Stimulated activated CD8-positive, alpha-beta memory T cell treated with anti-CD3 and anti-CD28 coated beads, Interleukin-4, amount 100 ng/mL, for 48 hours (primary cell): Measurements from ENCODE around the gene GTF3C1.
A peak's percentile ranks its signal among the peaks of the same experiment; 100 is the strongest.

Experiments used
- DNase-seq: peaks from one replicate; pipeline ENCODE4 v3.0.0-alpha.2; 2020

Gene GTF3C1

DNA sequence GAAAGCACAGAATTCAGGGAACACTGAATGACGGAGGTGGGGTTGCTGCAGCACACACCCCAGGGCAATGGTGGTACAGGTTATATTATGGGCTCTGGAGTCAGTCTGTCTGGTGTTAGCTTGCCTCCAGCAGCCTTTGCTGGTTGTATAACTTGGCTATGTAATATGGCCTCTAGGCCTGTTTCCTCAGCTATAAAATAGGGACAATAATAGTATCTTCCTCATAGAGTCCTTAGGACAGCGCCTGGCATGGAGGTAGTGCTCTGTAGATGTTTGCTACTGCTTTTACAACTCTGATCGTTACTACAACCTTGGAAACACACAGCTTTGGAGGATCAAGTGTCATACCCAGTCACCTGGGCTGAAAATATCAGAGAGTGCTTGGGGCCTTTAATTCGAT, 31.5 kb downstream of the GTF3C1 start:
- no peak for DNase-seq

GRCh38 chr16:27517664-27518063, 32.0 kb downstream of the GTF3C1 start:
- no peak for DNase-seq

GRCh38 chr16:27516365-27516764, 33.3 kb downstream of the GTF3C1 start:
- DNase-seq = no peak

GRCh38 chr16:27515874-27516353, 33.8 kb downstream of the GTF3C1 start:
- DNase-seq = peak; percentile 54

GRCh38 chr16:27514806-27515205, 34.9 kb downstream of the GTF3C1 start:
- no peak for DNase-seq

GRCh38 chr16:27511657-27512448, 37.9 kb downstream of the GTF3C1 start:
- no peak for DNase-seq

DNA sequence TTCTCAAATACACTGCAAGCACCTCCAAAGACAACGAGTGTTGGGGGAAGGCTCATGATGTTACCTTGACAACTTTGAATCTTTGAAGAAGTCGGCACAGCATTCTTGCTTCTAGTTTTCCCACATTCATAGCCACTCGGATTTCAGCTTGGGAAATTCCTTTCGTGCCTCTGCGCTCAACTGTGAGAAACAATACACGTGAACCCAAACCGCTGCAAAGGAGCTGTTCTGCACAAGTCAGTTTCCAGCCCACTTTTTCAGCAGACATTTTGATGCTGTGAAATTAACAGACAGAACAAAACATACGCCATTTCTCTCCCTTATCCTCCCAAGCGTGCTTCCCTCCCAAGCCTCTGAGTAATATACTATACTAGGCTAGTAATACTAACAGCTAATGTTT, 41.2 kb downstream of the GTF3C1 start:
- no peak for DNase-seq

DNA sequence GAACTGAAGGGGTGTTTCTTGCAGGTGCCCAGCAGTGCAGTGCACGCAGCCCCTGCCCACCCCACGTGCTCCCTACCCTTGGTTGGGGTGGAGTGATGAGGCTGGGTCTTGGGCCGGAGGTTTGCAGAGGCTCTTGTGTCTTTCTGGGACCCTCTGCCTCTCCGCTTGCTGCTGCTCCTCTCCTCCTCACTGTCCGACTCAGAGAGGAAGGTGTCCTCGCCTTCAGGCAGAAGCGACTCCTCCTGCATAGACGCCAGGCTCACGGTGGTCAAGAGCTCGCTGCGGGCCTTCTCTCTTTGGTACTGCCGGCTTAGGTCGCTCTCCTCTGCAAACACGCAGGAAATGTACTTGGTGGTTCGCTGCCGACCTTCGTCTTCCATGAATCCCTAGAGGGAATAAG, 42.9 kb downstream of the GTF3C1 start:
- no peak for DNase-seq

DNA sequence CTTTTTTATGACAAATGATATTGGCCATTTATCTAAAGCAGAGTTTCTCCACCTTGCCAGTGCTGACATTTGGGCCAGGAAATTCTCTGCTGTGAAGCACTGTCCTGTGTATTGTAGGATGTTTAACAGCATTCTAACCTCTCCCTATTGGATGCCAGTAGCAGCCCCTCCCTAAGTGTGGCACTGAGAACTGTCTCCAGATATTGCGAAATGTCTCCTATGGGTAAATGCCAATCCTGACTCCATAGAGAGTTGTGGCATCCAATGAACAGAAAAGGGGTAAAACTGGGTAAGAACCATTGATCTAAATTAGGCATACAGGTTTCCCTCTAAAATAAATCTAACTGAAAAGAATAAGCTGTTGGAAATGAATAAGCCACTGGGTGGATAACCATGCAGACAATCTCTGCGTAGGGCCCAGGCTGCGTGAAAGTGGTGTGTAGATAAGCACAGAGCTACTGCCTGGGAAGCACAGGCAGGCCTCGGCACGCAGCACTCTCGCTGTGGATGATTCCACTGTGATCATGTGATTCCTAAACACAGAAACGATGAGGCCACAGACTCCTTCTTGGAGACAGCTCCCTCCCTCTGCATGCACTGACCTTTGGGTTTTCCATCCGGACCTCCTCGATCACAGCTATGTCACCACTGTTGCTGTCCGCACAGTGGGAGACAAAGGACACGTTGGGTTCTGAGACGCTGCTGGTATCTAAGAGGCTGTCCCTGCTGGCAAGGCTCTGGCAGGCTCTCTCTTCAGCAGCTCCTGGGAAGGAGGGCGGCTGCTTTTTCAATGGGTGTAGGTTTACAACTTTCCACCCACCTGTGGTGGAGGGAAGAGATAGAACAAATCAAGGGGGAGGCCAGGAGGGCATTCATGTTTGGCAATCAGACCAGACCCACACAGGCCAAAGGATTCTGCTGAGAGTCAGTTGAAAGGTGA, 44.1 kb downstream of the GTF3C1 start:
- no peak for DNase-seq

- DNase-seq = no peak
Observed at GRCh38 chr16:27503662-27504061, 46.1 kb downstream of the GTF3C1 start.

GRCh38 chr16:27500801-27501200, 48.9 kb downstream of the GTF3C1 start:
- DNase-seq = no peak

DNA sequence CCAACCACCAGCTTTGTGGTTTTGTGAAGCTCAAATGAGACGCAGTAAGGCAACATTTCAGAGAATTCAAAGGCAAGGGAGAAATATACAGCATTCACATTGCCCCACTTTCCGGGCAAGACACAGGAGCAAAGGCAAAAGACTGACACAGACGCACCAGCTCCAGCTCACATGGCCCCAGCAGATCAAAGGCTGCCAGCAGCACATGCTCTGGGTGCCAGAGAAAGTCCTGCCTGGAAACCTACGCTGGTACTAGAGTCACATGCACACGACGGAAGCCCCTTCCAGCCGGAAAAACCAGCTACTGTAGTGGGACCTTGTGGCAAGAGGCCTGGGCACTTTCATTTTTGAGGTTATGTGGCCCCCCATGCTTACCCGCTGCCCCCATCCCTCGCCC, 50.1 kb downstream of the GTF3C1 start:
- DNase-seq = no peak

DNA sequence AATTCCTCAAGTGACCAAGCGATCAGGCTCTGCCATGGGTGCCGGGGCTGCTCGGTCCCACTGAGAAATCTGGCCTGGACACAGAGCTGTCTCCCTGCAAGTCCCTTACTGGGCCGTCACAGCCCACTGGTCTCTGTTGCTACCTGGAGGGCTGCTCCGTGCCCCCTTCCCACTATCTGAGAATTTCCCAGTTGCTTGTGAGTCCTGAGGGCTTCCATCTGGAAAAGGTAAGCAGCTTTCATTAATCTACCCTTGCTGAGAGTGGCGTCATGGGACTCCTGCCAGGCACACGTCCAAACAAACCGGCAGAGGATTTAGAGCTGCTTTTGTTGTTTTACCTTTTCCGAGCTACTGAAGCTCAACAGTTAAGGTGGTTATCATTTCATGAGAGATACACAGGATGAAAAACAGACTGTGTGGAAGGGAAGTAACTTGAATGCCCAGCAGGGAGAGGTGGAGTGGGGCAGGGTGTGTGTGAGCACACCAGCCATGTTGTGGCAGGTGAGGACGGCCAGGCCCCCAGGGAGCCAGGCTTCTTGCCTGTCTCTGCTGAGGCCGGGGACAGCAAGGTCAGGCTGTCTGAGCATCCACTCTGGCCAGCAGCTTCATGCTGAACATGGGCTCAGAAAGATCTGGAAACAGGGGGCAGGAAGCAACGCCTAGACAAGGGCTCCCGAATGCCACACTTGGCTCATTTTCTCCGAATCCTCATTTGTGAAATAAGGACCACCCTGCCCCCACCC, 50.6 kb downstream of the GTF3C1 start:
- no peak for DNase-seq

DNA sequence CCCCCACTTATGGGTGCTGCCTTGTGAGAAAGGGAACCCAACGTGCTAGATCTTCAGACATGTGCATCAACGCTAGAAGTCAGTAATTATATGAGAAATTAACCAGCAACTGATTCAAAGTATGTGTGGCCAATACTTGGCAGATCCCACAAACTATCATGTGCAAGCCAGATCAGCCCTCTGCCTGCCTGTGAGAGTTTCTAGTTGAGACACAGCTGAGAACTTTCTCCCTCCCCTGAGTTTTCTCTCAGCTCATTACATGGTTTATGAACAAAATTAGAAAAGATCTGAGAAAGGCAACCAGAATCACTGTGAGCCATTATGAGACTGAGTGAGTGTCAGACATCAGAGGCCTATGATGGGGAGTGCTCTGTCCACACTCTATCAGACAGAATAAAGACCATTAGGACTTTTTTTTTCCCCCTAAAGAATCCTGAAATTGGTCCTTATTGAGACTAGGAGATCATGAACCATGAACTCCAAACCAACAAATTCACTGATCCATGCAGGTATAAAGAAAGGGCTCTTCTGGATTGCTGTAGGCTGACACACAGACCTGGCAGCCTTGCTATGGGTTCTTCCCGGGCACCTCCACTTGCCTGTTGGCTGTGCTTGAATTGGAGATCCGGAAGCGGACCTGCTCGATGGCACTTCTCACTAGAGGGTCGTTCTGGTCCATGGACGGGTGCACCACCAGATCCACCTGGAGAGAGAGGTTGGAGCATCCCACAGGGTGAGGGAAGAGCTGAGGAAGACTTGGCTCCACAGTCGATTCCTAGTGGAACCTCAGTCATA, 51.5 kb downstream of the GTF3C1 start:
- DNase-seq = no peak

DNA sequence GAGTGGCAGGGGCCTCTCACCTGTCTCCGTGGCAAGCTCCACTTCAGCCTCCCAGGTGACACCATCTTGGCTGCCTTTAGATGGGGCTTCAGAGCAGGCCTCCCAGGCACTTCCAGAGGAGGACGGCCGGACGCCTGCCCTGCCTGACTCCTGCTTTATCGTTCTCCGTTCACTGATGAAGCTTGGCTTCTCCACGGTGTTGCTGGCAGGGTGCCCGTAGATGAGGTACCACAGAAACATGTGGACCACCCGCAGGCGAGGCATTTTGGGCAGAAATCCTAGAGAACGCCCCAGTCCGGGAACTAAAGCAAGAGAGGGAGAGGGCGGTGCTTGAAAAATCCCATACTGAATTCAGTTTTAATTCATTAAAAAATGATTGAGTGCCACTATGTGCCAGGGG, 54.5 kb downstream of the GTF3C1 start:
- DNase-seq = no peak

DNA sequence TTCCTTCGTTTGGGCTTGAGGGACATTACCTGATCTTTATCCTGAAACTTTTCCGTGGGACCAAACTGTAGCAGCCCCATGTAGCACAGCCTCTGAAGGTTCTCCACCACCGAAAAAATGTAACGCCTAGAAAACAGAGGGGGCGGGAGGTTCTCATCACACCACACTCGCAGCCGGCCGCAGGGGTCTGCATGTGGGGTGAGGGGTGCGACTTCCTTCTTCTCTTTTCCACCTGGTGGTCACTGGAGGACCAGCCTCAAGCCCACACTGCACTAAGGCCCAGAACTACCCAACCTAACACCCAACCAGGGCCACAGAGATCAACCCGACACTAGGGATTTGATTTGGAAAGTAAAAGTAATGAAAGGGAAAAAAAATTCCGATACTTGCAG, 57.1 kb downstream of the GTF3C1 start:
- DNase-seq = no peak

- DNase-seq = no peak
Observed at GRCh38 chr16:27491894-27492587, 57.7 kb downstream of the GTF3C1 start.

GRCh38 chr16:27489906-27490305, 59.8 kb downstream of the GTF3C1 start:
- DNase-seq = no peak

GRCh38 chr16:27489421-27489820, 60.3 kb downstream of the GTF3C1 start:
- no peak for DNase-seq

GRCh38 chr16:27486760-27487159, 63.0 kb downstream of the GTF3C1 start:
- no peak for DNase-seq

DNA sequence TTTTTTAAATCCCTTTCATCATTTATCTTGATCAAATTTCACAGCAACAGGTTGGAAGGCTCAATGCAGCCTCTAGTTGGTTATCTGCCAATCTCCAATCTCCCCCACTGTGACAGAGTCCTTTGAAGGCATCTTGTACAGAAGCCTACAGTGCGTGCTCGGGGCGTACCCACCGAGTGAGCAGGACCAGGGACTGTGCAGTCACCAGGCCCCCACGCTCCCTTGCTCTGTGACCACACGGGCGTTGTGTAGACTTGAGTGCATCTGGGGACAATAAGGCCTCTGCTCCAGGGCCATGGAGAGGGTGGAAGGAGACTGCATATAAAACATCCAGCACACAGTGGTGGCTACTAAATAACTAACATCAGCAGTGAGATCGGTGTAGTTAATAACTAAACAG, 63.4 kb downstream of the GTF3C1 start:
- DNase-seq = no peak

- DNase-seq = no peak
Observed at GRCh38 chr16:27485811-27486210, 63.9 kb downstream of the GTF3C1 start.
